Measurements from ENCODE around the gene SLC27A6.

The SLC27A6 gene

DNA sequence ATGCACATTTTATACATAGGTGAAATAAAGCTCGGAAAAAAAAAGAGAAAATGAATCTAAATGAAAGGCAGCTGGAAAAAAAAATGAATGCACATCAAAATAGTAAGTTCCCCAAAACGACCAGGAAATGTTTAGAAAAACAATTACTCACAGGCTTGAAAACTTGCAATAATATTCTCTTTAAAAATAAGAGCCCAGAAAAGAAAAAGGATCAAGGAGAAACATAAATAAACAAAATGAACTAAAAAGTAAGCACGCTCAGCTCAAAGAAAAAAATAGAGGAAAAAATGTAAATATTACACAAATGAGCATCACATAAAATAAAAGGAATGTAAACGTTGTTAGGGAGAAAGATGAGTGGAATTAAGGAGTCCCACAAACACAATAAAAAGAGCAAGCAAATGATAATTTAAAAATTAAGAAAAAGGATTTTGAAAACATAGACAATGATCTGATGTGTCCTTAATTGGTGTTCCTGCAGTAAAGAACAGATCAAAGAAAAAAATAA is 54.2 kb downstream of the SLC27A6 start (continued):
- TF ChIP-seq ZIC2 (tag by site-specific recombination; IDR thresholded peaks at IDR 0.05) (no peak), ZNF335 (tag by site-specific recombination; conservative IDR thresholded peaks at IDR 0.05) (no peak), ZNF677 (tag by site-specific recombination; IDR thresholded peaks at IDR 0.05) (no peak)

DNA sequence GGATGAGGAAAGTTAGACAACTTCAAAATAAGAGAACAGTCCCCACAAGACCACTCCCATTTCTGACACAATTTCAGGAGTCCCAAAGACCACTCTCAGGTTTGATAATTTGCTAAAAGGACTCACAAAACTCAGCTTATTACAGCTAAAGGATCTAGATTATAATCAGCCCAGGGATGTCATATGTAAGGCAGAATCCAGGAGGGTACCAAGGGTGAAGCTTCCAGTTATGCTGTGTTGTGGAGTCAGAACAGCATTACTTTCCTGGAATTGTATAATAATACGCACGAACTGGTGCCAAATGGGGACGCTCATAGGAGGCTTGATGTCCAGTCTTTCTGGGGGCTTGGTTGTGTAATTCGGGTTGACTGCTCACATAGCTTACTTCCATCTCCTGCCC is 55.4 kb downstream of the SLC27A6 start:
- H3K4me3 ChIP-seq (ENCODE audit: low read depth, low read length) = no peak overlapping the region
- TF ChIP-seq ZNF701 (tag by site-specific recombination; IDR thresholded peaks at IDR 0.05) = no peak
- H3K4me1 ChIP-seq (ENCODE audit: control insufficient read depth, insufficient read depth, low read length) = no peaks in the 10 kb centered on the region
- H3K9me3 ChIP-seq (ENCODE audit: control insufficient read depth, insufficient read depth, low read depth, low read length) = no peaks in the 10 kb centered on the region
- POLR2A ChIA-PET = no interaction called here
- no peaks in the 10 kb centered on the region for H3K36me3 ChIP-seq (ENCODE audit: control insufficient read depth in 2 of 2, insufficient read depth in 1 of 2, low read length in 2 of 2)
- CTCF ChIA-PET = interaction anchor here (1.4 kb wide), 1 partner anchor 105 kb away, joined by 4 read pairs; no protein-coding TSS in a partner anchor
- H3K27ac ChIP-seq (ENCODE audit: extremely low read depth, low read depth, low read length) = no peak overlapping the region

DNA sequence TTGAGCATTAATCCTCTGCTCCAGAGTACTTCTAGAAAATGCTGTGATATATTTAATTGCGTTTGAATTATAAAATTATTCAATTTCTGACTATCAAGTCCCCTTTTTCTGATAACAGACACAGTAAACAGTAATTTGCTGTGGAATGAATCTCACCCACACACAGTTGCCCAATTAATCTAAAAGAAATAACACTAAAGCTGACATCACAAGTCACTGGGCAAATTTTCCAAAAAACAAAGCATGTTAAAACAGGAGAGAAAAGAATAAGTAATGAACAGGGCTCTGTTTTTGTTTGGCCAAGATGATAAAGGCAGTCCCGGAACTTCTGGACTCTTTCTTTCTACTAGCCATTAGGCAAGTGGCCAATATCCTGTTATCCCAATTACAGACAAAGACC is 56.5 kb downstream of the SLC27A6 start:
- CTCF ChIA-PET = interaction anchor here (1.4 kb wide), 1 partner anchor 104 kb away, joined by 4 read pairs; no protein-coding TSS in a partner anchor

DNA sequence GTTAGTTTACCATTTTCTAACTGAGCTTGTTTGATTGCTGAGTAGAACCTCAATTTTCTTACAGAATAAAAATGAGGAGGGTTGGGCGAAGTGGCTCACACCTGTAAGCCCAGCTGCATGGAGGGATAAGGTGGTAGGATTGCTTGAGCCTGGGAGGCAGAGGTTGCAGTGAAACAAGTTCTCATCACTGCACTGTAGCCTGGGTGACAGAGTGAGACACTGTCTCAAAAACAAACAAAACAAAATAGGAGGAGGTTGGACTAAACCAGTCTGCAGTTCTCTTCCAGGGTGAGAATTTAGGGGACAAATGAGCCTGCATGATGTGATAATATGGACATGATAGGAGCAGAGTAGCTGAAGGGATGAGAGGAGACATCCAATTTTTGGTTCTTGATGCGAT is 57.3 kb downstream of the SLC27A6 start:
- Histone ChIP-seq H3K9me3 (ENCODE audit: control insufficient read depth, insufficient read depth, low read depth, low read length) (no peaks in the 10 kb centered on the region), H3K36me3 (ENCODE audit: control insufficient read depth in 2 of 2, insufficient read depth in 1 of 2, low read length in 2 of 2) (no peaks in the 10 kb centered on the region), H3K4me1 (ENCODE audit: control insufficient read depth, insufficient read depth, low read length) (no peaks in the 10 kb centered on the region), H3K4me3 (ENCODE audit: low read depth, low read length) (no peak overlapping the region), H3K27ac (ENCODE audit: extremely low read depth, low read depth, low read length) (no peak overlapping the region)
- CTCF ChIA-PET = no interaction called here
- POLR2A ChIA-PET = no interaction called here
- TF ChIP-seq ZNF366 (tag by site-specific recombination; conservative IDR thresholded peaks at IDR 0.05) = no peak
- TF ChIP-seq, protein P1, sequence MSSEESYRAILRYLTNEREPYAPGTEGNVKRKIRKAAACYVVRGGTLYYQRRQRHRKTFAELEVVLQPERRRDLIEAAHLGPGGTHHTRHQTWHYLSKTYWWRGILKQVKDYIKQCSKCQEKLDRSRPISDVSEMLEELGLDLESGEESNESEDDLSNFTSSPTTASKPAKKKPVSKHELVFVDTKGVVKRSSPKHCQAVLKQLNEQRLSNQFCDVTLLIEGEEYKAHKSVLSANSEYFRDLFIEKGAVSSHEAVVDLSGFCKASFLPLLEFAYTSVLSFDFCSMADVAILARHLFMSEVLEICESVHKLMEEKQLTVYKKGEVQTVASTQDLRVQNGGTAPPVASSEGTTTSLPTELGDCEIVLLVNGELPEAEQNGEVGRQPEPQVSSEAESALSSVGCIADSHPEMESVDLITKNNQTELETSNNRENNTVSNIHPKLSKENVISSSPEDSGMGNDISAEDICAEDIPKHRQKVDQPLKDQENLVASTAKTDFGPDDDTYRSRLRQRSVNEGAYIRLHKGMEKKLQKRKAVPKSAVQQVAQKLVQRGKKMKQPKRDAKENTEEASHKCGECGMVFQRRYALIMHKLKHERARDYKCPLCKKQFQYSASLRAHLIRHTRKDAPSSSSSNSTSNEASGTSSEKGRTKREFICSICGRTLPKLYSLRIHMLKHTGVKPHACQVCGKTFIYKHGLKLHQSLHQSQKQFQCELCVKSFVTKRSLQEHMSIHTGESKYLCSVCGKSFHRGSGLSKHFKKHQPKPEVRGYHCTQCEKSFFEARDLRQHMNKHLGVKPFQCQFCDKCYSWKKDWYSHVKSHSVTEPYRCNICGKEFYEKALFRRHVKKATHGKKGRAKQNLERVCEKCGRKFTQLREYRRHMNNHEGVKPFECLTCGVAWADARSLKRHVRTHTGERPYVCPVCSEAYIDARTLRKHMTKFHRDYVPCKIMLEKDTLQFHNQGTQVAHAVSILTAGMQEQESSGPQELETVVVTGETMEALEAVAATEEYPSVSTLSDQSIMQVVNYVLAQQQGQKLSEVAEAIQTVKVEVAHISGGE (tag by site-specific recombination; conservative IDR thresholded peaks at IDR 0.05; ENCODE audit: low read depth) = no peak
- no peak for TF ChIP-seq ZNF132 (tag by site-specific recombination; IDR thresholded peaks at IDR 0.05; ENCODE audit: borderline replicate concordance)
- no peak for TF ChIP-seq ZNF785 (tag by site-specific recombination; IDR thresholded peaks at IDR 0.05)
- TF ChIP-seq ZNF394 (tag by site-specific recombination; IDR thresholded peaks at IDR 0.05; ENCODE audit: borderline replicate concordance) = no peak
- TF ChIP-seq, protein P2, sequence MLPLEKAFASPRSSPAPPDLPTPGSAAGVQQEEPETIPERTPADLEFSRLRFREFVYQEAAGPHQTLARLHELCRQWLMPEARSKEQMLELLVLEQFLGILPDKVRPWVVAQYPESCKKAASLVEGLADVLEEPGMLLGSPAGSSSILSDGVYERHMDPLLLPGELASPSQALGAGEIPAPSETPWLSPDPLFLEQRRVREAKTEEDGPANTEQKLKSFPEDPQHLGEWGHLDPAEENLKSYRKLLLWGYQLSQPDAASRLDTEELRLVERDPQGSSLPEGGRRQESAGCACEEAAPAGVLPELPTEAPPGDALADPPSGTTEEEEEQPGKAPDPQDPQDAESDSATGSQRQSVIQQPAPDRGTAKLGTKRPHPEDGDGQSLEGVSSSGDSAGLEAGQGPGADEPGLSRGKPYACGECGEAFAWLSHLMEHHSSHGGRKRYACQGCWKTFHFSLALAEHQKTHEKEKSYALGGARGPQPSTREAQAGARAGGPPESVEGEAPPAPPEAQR (tag by site-specific recombination; IDR thresholded peaks at IDR 0.05) = no peak

More for the DNA sequence above, 56.5 kb downstream of the SLC27A6 start:
- Histone ChIP-seq H3K27ac (ENCODE audit: extremely low read depth, low read depth, low read length) (no peak overlapping the region), H3K36me3 (ENCODE audit: control insufficient read depth in 2 of 2, insufficient read depth in 1 of 2, low read length in 2 of 2) (no peaks in the 10 kb centered on the region), H3K4me3 (ENCODE audit: low read depth, low read length) (no peak overlapping the region), H3K4me1 (ENCODE audit: control insufficient read depth, insufficient read depth, low read length) (no peaks in the 10 kb centered on the region), H3K9me3 (ENCODE audit: control insufficient read depth, insufficient read depth, low read depth, low read length) (no peaks in the 10 kb centered on the region)
- POLR2A ChIA-PET = no interaction called here
- TF ChIP-seq ZNF707 (tag by site-specific recombination; IDR thresholded peaks at IDR 0.05) (no peak), MYNN (tag by site-specific recombination; IDR thresholded peaks at IDR 0.05; ENCODE audit: borderline replicate concordance) (no peak), ZNF514 (tag by site-specific recombination; IDR thresholded peaks at IDR 0.05) (no peak), ZNF837 (tag by site-specific recombination; IDR thresholded peaks at IDR 0.05) (no peak)

Measured in HEK293 (cell line).